HepG2 (cell line): ENCODE measurements around the gene OR2W1. TPM values are rescaled to one million over a fixed set of nuclear protein-coding genes. Genes with fewer than 3 reads are reported as not detected.

ENCODE experiments used
- AGO2 ChIP-seq: fragments of 200-400 bp; formaldehyde crosslinking; optimal IDR thresholded peaks from 2 replicates; pipeline ENCODE3; 2017; ENCODE audit warnings: mild to moderate bottlenecking, low read depth, low read length, moderate library complexity
- GABPA ChIP-seq, 2 experiments: IDR thresholded peaks; 2 replicates each; pipeline ENCODE4 v1.6.1; 2011 to 2016; ENCODE audit warnings: low read depth in 2 of 2, low read length in 1 of 2, missing biosample characterization in 1 of 2, missing genetic modification characterization in 1 of 2
- KLF12 ChIP-seq: sonication (generic); formaldehyde crosslinking; IDR thresholded peaks from 2 replicates; pipeline ENCODE4 v1.4.0; 2020; ENCODE audit warnings: missing genetic modification reagents, borderline replicate concordance
- POGZ ChIP-seq: sonication (generic); formaldehyde crosslinking; IDR thresholded peaks from 2 replicates; pipeline ENCODE4 v1.4.0; 2020; ENCODE audit warnings: mild to moderate bottlenecking, missing genetic modification reagents
- RARA ChIP-seq: IDR thresholded peaks from 2 replicates; pipeline ENCODE4 v1.6.1; 2016; ENCODE audit warnings: missing genetic modification reagents, missing compliant biosample characterization
- RELA ChIP-seq: sonication (generic); formaldehyde crosslinking; IDR thresholded peaks from 2 replicates; pipeline ENCODE4 v1.4.0; 2020; ENCODE audit warnings: missing genetic modification reagents
- SATB2 ChIP-seq: sonication (generic); formaldehyde crosslinking; IDR thresholded peaks from 2 replicates; pipeline ENCODE4 v1.5.0; 2020; ENCODE audit warnings: missing genetic modification reagents
- SOX5 ChIP-seq: IDR thresholded peaks from 2 replicates; pipeline ENCODE4 v1.6.1; 2016; ENCODE audit warnings: borderline replicate concordance
- SYNCRIP ChIP-seq: fragments of 200-400 bp; formaldehyde crosslinking; IDR thresholded peaks from 2 replicates; pipeline ENCODE4 v1.6.1; 2018; ENCODE audit warnings: mild to moderate bottlenecking, low read depth, low read length; ENCODE audit not compliant: insufficient read depth
- U2AF2 ChIP-seq: fragments of 200-400 bp; formaldehyde crosslinking; IDR thresholded peaks from 2 replicates; pipeline ENCODE4 v1.6.1; 2017; ENCODE audit warnings: low read depth, mild to moderate bottlenecking, low read length
- ZNF292 ChIP-seq: sonication (generic); formaldehyde crosslinking; IDR thresholded peaks from 2 replicates; pipeline ENCODE4 v1.8.1; 2022; ENCODE audit warnings: mild to moderate bottlenecking, low read depth, missing genetic modification reagents, borderline replicate concordance
- ZNF572 ChIP-seq: sonication (generic); formaldehyde crosslinking; IDR thresholded peaks from 2 replicates; pipeline ENCODE4 v1.5.1; 2020; ENCODE audit warnings: mild to moderate bottlenecking, missing genetic modification reagents
- polyA plus RNA-seq, 8 experiments: library from polyadenylated mRNA; depleted of rRNA in 3 of 8; stranded (reverse) in 7 of 8; unstranded in 1 of 8; fragments of >200 nt; fragmentation: Illumina TruSeq in 4 of 8; extraction: Trizol in 4 of 8; gene quantifications; 2 replicates each; pipeline versions ENCODE4 v1.2.1 to v1.2.3, GENCODE V29; 2011 to 2016; ENCODE audit warnings: low read depth in 4 of 8, missing spikeins in 1 of 8, mixed read lengths in 1 of 8; ENCODE audit not compliant: insufficient read depth in 1 of 8
- total RNA-seq, 5 experiments: library from RNA; depleted of rRNA; stranded (reverse); fragments of >200 nt; fragmentation: Illumina TruSeq; extraction: Trizol; gene quantifications; 2 replicates each; pipeline ENCODE4 v1.2.3, GENCODE V29; 2016; ENCODE audit warnings: low read depth in 1 of 5
- TF ChIP-seq, protein P1 (sequence below): sonication (generic); formaldehyde crosslinking; IDR thresholded peaks from 2 replicates; pipeline ENCODE4 v1.5.1; 2020; ENCODE audit warnings: missing genetic modification reagents, mild to moderate bottlenecking, borderline replicate concordance
- TF ChIP-seq, protein P2 (sequence below): sonication (generic); formaldehyde crosslinking; IDR thresholded peaks from 2 replicates; pipeline ENCODE4 v1.8.1; 2023; ENCODE audit warnings: mild to moderate bottlenecking, moderate library complexity, missing genetic modification reagents
- TF ChIP-seq, protein P3 (sequence below): fragments of 450-650 bp; IDR thresholded peaks from 2 replicates; pipeline ENCODE4 v1.6.1; 2016
- TF ChIP-seq, protein P4 (sequence below): sonication (generic); formaldehyde crosslinking; IDR thresholded peaks from 2 replicates; pipeline ENCODE4 v1.5.1; 2020; ENCODE audit warnings: mild to moderate bottlenecking, missing genetic modification reagents, moderate library complexity

OR2W1 gene
- total and polyA plus RNA-seq, 2 of the 13 experiments (the other 11 are each of a cell fraction or from before 2014, with no cell fraction given): not detected

DNA sequence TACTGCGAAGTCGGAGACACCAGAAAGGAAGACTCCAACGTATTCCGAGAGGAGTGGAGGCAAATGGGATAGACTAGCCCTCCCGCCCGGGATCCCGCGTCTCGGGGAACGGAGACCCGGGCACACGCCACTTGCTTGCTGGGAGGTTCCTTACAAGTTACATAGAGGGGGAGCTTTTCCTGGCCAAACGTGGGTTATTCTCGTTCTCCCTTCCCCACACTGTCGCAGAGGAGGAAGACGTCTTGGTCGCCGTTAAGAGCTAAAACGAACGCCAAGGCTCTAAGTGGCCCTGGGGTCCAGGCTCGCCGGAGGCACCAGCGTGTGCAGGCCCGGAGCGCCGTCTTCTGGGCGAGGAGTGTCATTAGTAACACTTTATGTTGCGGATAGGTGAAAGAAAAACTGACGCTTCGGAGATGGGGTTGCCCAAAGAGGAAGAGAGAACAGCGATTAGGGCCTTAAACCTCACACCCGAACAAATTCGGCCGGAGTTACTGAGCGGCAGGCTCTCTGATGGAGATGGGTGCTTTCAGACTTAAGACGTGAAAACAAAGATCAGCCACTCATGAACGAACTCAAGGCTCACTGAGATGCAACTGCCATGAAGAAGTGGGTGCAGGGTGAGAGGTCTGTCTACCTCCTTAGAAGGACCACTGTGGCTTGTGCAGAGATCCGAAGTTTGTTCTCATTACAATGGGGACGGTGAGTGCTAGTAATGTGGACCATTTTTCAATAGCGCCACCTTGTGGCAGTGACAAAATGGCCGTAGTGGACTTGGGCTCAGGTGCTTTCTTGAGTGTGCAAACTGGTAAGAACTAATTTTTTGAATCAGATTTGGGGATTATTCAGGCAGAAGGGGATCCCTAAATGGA lies 28.2 kb downstream of the OR2W1 start (continued):
- no peak for TF ChIP-seq SYNCRIP
- TF ChIP-seq, protein P1, sequence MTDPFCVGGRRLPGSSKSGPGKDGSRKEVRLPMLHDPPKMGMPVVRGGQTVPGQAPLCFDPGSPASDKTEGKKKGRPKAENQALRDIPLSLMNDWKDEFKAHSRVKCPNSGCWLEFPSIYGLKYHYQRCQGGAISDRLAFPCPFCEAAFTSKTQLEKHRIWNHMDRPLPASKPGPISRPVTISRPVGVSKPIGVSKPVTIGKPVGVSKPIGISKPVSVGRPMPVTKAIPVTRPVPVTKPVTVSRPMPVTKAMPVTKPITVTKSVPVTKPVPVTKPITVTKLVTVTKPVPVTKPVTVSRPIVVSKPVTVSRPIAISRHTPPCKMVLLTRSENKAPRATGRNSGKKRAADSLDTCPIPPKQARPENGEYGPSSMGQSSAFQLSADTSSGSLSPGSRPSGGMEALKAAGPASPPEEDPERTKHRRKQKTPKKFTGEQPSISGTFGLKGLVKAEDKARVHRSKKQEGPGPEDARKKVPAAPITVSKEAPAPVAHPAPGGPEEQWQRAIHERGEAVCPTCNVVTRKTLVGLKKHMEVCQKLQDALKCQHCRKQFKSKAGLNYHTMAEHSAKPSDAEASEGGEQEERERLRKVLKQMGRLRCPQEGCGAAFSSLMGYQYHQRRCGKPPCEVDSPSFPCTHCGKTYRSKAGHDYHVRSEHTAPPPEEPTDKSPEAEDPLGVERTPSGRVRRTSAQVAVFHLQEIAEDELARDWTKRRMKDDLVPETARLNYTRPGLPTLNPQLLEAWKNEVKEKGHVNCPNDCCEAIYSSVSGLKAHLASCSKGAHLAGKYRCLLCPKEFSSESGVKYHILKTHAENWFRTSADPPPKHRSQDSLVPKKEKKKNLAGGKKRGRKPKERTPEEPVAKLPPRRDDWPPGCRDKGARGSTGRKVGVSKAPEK (CRISPR knock-in tag): peak; percentile 99; the same call in 1 of the 2 replicates
- TF ChIP-seq AGO2: no peak
- no peak for TF ChIP-seq GABPA (IDR thresholded peaks at IDR 0.05; ENCODE audit: low read depth, low read length)
- TF ChIP-seq GABPA (CRISPR knock-in tag; IDR thresholded peaks at IDR 0.05; ENCODE audit: low read depth): no peak; the same call in 1 of the 2 replicates
- 0 out of 2 replicates have a peak, but pooled peaks have one; percentile 19 for TF ChIP-seq SATB2
- TF ChIP-seq SOX5: peak; percentile 18; the same call in 1 of the 2 replicates
- TF ChIP-seq, protein P2, sequence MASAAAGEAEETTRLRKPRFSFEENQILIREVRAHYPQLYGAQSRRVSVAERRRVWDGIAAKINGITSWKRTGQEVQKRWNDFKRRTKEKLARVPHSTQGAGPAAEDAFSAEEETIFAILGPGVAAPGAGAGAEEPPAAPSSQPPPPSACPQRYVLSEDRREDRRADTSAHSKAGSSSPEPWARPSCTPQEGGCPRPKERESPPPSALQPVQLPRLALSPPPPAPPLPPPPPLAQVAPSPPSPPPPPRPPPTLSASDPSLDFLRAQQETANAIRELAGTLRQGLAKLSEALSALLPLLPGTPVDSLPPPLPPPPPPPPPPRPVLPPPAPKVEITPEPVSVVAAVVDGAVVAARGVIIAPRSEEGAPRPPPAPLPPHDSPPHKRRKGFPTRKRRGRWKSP (CRISPR knock-in tag): peak; percentile 51
- peak; percentile 74; the same call in 1 of the 2 replicates for TF ChIP-seq POGZ (CRISPR knock-in tag)
- TF ChIP-seq, protein P3, sequence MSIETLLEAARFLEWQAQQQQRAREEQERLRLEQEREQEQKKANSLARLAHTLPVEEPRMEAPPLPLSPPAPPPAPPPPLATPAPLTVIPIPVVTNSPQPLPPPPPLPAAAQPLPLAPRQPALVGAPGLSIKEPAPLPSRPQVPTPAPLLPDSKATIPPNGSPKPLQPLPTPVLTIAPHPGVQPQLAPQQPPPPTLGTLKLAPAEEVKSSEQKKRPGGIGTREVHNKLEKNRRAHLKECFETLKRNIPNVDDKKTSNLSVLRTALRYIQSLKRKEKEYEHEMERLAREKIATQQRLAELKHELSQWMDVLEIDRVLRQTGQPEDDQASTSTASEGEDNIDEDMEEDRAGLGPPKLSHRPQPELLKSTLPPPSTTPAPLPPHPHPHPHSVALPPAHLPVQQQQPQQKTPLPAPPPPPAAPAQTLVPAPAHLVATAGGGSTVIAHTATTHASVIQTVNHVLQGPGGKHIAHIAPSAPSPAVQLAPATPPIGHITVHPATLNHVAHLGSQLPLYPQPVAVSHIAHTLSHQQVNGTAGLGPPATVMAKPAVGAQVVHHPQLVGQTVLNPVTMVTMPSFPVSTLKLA: no peak
- 0 out of 2 replicates have a peak, but pooled peaks have one; percentile 13 for TF ChIP-seq ZNF292
- TF ChIP-seq RARA: 0 out of 2 replicates have a peak, but pooled peaks have one; percentile 6
- TF ChIP-seq KLF12 (CRISPR knock-in tag): no peak
- TF ChIP-seq, protein P4, sequence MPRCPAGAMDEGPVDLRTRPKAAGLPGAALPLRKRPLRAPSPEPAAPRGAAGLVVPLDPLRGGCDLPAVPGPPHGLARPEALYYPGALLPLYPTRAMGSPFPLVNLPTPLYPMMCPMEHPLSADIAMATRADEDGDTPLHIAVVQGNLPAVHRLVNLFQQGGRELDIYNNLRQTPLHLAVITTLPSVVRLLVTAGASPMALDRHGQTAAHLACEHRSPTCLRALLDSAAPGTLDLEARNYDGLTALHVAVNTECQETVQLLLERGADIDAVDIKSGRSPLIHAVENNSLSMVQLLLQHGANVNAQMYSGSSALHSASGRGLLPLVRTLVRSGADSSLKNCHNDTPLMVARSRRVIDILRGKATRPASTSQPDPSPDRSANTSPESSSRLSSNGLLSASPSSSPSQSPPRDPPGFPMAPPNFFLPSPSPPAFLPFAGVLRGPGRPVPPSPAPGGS (CRISPR knock-in tag): peak; percentile 55
- TF ChIP-seq RELA (CRISPR knock-in tag): no peak
- no peak for TF ChIP-seq ZNF572 (CRISPR knock-in tag)
- TF ChIP-seq U2AF2: no peak
